ENCODE data around the gene ARHGAP19.

ARHGAP19 gene

GRCh38 chr10:97321032-97321803, 28.8 kb upstream of the ARHGAP19 start:
- DNase-seq (ENCODE audit: low spot score) = no peak
- H3K27ac ChIP-seq = peak overlapping the region in 1 of 2 donors; percentile 92
- peak overlapping the region; percentile 86 for H3K4me3 ChIP-seq
- TF ChIP-seq CTCF (IDR thresholded peaks at IDR 0.05) = no peak

- DNase-seq (ENCODE audit: low spot score) = no peak
- Histone ChIP-seq H3K27ac (peak overlapping the region; percentile 15 to 92), H3K4me3 (peak overlapping the region; percentile 86)
- no peak for TF ChIP-seq CTCF (IDR thresholded peaks at IDR 0.05)
Measured at GRCh38 chr10:97320480-97321031, 28.1 kb upstream of the ARHGAP19 start.

GRCh38 chr10:97319671-97320479, 27.4 kb upstream of the ARHGAP19 start:
- no peak for TF ChIP-seq CTCF (IDR thresholded peaks at IDR 0.05)
- no peak for DNase-seq (ENCODE audit: low spot score)
- peak overlapping the region; percentile 86 for H3K4me3 ChIP-seq
- peak overlapping the region; percentile 92 for H3K27ac ChIP-seq

GRCh38 chr10:97318772-97319651, 26.6 kb upstream of the ARHGAP19 start, which contains the start of gene FRAT1:
Gene FRAT1, plus strand, starts transcription at chr10:97319271. Its CDS starts 183 bp downstream, at chr10:97319454.
- Histone ChIP-seq H3K27ac (peak within 1 kb of the TSS; percentile 92), H3K4me3 (peak within 1 kb of the TSS; percentile 86)
- DNase-seq (ENCODE audit: low spot score) = peak; percentile 93
- no peak for TF ChIP-seq CTCF (IDR thresholded peaks at IDR 0.05)

GRCh38 chr10:97314671-97315070, 22.2 kb upstream of the ARHGAP19 start:
- no peak overlapping the region for H3K4me3 ChIP-seq
- H3K27ac ChIP-seq = no peak overlapping the region
- no peak for DNase-seq (ENCODE audit: low spot score)
- no peak for TF ChIP-seq CTCF (IDR thresholded peaks at IDR 0.05)

GRCh38 chr10:97312897-97313296, 20.5 kb upstream of the ARHGAP19 start:
- no peak for DNase-seq (ENCODE audit: low spot score)
- no peak overlapping the region for H3K27ac ChIP-seq
- TF ChIP-seq CTCF (IDR thresholded peaks at IDR 0.05) = no peak
- no peak overlapping the region for H3K4me3 ChIP-seq

Measured in coronary artery (tissue), 2 donors.